22Rv1 (cell line): ENCODE results near the gene SHISA5.

Experiments used
- ZFX ChIP-seq: fragments of 450-650 bp; IDR thresholded peaks from 2 replicates; pipeline ENCODE4 v1.6.1; 2017; ENCODE audit warnings: antibody characterized with exemption, borderline replicate concordance
- TF ChIP-seq, protein P1 (sequence below): fragments of 450-650 bp; IDR thresholded peaks from 2 replicates; pipeline ENCODE4 v1.5.1; 2017; ENCODE audit warnings: mild to moderate bottlenecking

DNA sequence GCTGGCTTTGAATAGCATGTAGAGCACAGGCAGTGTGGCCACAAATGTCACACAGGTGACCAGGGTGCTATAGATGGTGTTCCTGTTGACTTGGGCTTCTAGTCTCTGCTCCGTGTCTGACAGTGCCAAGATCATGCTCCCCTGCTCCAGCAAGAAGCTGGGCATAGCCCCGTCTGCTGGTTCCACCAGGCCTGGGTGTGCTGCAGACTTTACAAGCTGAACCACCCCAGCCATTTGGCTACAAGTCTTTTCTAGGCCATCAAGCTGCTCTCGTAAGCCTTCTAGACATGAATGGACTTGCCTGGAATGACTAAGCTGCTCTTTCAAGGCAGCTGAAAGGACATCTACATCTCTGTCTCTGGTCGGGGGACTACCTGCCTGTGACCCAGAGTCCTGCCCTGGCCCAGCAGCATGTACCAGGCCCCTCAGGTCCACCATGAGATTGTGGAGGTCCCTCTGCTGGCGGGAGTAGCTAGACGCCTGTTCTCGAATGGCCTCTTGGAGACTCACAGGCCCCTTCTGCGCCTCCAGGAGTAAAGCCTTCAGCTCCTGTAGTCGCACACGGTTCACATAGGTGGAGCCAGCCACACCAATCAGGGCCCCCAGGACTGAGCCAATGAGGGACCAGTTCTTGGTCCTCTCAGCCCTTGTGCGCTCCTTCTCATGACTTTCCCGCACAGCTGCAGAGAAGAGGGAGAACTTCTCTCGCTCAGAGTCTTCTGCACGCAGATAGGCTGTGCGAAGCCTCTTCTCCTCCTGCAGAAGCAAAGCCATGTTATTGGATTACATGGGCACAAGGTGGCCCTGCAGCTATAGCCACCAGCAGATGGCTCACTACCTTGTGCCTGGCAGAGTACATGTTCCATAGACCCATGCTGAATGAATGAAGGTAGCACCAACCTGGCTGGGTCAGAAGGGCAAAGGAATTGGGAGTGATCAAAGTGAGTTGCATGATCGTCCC is 71.3 kb downstream of the SHISA5 start:
- TF ChIP-seq, protein P1, sequence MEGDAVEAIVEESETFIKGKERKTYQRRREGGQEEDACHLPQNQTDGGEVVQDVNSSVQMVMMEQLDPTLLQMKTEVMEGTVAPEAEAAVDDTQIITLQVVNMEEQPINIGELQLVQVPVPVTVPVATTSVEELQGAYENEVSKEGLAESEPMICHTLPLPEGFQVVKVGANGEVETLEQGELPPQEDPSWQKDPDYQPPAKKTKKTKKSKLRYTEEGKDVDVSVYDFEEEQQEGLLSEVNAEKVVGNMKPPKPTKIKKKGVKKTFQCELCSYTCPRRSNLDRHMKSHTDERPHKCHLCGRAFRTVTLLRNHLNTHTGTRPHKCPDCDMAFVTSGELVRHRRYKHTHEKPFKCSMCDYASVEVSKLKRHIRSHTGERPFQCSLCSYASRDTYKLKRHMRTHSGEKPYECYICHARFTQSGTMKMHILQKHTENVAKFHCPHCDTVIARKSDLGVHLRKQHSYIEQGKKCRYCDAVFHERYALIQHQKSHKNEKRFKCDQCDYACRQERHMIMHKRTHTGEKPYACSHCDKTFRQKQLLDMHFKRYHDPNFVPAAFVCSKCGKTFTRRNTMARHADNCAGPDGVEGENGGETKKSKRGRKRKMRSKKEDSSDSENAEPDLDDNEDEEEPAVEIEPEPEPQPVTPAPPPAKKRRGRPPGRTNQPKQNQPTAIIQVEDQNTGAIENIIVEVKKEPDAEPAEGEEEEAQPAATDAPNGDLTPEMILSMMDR: peak; percentile 54
- no peak for TF ChIP-seq ZFX
